WTC11 (cell line): ENCODE measurements around the gene COL4A2. TPM values are rescaled to one million over a fixed set of nuclear protein-coding genes. Genes with fewer than 3 reads are reported as not detected.

ENCODE experiments used
- ATAC-seq: fragments of 200-7000 bp; cut with Tn5 transposase; 2 replicates; pipeline ENCODE4 v1.10.0; 2021; ENCODE audit warnings: mild to moderate bottlenecking, moderate library complexity
- CTCF ChIA-PET: fragments of 300-600 bp; sonication (Branson Sonifier 250); formaldehyde crosslinking; loops from one replicate; lab custom pipeline; 2021; ENCODE audit warnings: antibody characterized with exemption; lab: Charles Lee
- POLR2A ChIA-PET: fragments of 350-600 bp; sonication (Branson Sonifier 250); formaldehyde crosslinking; loops from one replicate; lab custom pipeline; 2021; ENCODE audit warnings: antibody characterized with exemption; lab: Charles Lee
- DNase-seq: peaks from one replicate; pipeline ENCODE4 v3.0.0; 2021; ENCODE audit warnings: low spot score
- H3K27ac Mint-ChIP-seq: 2 replicates; pipeline ENCODE4 v1.8.0; 2021; ENCODE audit warnings: mixed read lengths
- H3K27me3 Mint-ChIP-seq: 2 replicates; pipeline ENCODE4 v1.8.0; 2021; ENCODE audit warnings: low read depth, mild to moderate bottlenecking, moderate library complexity, mixed read lengths
- H3K36me3 Mint-ChIP-seq: 2 replicates; pipeline ENCODE4 v1.8.0; 2021; ENCODE audit warnings: mixed read lengths
- H3K4me1 Mint-ChIP-seq: 2 replicates; pipeline ENCODE4 v1.8.0; 2022; ENCODE audit warnings: mixed read lengths
- H3K4me3 Mint-ChIP-seq: 2 replicates; pipeline ENCODE4 v1.8.0; 2021; ENCODE audit warnings: mild to moderate bottlenecking, moderate library complexity, mixed read lengths
- H3K9me3 Mint-ChIP-seq: 2 replicates; pipeline ENCODE4 v1.8.0; 2021; ENCODE audit warnings: mixed read lengths
- CREM ChIP-seq: sonication (generic); formaldehyde crosslinking; IDR thresholded peaks from 2 replicates; pipeline ENCODE4 v1.8.1; 2022; ENCODE audit warnings: mild to moderate bottlenecking, missing genetic modification reagents, moderate library complexity
- ESRRA ChIP-seq: sonication (generic); formaldehyde crosslinking; IDR thresholded peaks from 2 replicates; pipeline ENCODE4 v1.8.1; 2022; ENCODE audit warnings: mild to moderate bottlenecking, missing genetic modification reagents, borderline replicate concordance
- FOXJ3 ChIP-seq: sonication (generic); formaldehyde crosslinking; IDR thresholded peaks from 2 replicates; pipeline ENCODE4 v1.9.0; 2021; ENCODE audit warnings: missing genetic modification reagents, mild to moderate bottlenecking, borderline replicate concordance
- FOXP1 ChIP-seq: sonication (generic); formaldehyde crosslinking; IDR thresholded peaks from 2 replicates; pipeline ENCODE4 v1.8.0; 2022; ENCODE audit warnings: missing genetic modification reagents, mild to moderate bottlenecking, moderate library complexity, borderline replicate concordance
- GRHL2 ChIP-seq: fragments of 250-450 bp; sonication (Bioruptor Pico); IDR thresholded peaks from 2 replicates; pipeline ENCODE4 v1.8.0; 2022; ENCODE audit warnings: mild to moderate bottlenecking, moderate library complexity; ENCODE audit not compliant: insufficient replicate concordance, severe bottlenecking
- NFYB ChIP-seq: sonication (generic); formaldehyde crosslinking; conservative IDR thresholded peaks from 2 replicates; pipeline ENCODE4 v1.8.0; 2022; ENCODE audit warnings: low read depth, missing genetic modification reagents
- NR3C1 ChIP-seq: sonication (generic); formaldehyde crosslinking; conservative IDR thresholded peaks from 2 replicates; pipeline ENCODE4 v1.8.1; 2023; ENCODE audit warnings: low read depth, mild to moderate bottlenecking, missing genetic modification reagents
- SOX15 ChIP-seq: fragments of 250-450 bp; sonication (Bioruptor Pico); IDR thresholded peaks from 2 replicates; pipeline ENCODE4 v1.9.0; 2021; ENCODE audit warnings: mild to moderate bottlenecking
- TEAD4 ChIP-seq: sonication (generic); formaldehyde crosslinking; IDR thresholded peaks from 2 replicates; pipeline ENCODE4 v1.8.0; 2022; ENCODE audit warnings: mild to moderate bottlenecking, missing genetic modification reagents
- ZNF232 ChIP-seq: sonication (generic); formaldehyde crosslinking; IDR thresholded peaks from 2 replicates; pipeline ENCODE4 v1.8.0; 2022; ENCODE audit warnings: mild to moderate bottlenecking, missing genetic modification reagents
- ZNF263 ChIP-seq: sonication (generic); formaldehyde crosslinking; IDR thresholded peaks from 2 replicates; pipeline ENCODE4 v1.8.1; 2022; ENCODE audit warnings: low read depth, mild to moderate bottlenecking, moderate library complexity, missing genetic modification reagents
- total RNA-seq: library from RNA; stranded (reverse); gene quantifications from 3 replicates; pipeline ENCODE4 v1.2.3, GENCODE V29; 2021
- TF ChIP-seq, protein P1 (sequence below): sonication (generic); formaldehyde crosslinking; IDR thresholded peaks from 2 replicates; pipeline ENCODE4 v1.8.1; 2022; ENCODE audit warnings: mild to moderate bottlenecking, moderate library complexity, missing genetic modification reagents
- TF ChIP-seq, protein P2 (sequence below): sonication (generic); formaldehyde crosslinking; IDR thresholded peaks from 2 replicates; pipeline ENCODE4 v1.8.0; 2023; ENCODE audit warnings: missing genetic modification reagents
- TF ChIP-seq, protein P3 (sequence below): fragments of 250-450 bp; sonication (Bioruptor Pico); IDR thresholded peaks from 2 replicates; pipeline ENCODE4 v1.9.0; 2021; ENCODE audit warnings: mild to moderate bottlenecking
- TF ChIP-seq, protein P4 (sequence below): sonication (generic); formaldehyde crosslinking; IDR thresholded peaks from 2 replicates; pipeline ENCODE4 v1.8.1; 2023; ENCODE audit warnings: mild to moderate bottlenecking, missing genetic modification reagents, moderate library complexity
- TF ChIP-seq, protein P5 (sequence below): sonication (generic); formaldehyde crosslinking; IDR thresholded peaks from 2 replicates; pipeline ENCODE4 v1.8.1; 2023; ENCODE audit warnings: mild to moderate bottlenecking, missing genetic modification reagents, moderate library complexity
- TF ChIP-seq, protein P6 (sequence below): sonication (generic); formaldehyde crosslinking; IDR thresholded peaks from 2 replicates; pipeline ENCODE4 v1.8.1; 2023; ENCODE audit warnings: mild to moderate bottlenecking, missing genetic modification reagents
- TF ChIP-seq, protein P7 (sequence below): sonication (generic); formaldehyde crosslinking; IDR thresholded peaks from 2 replicates; pipeline ENCODE4 v1.8.0; 2022; ENCODE audit warnings: mild to moderate bottlenecking, missing genetic modification reagents
- TF ChIP-seq, protein P8 (sequence below): sonication (generic); formaldehyde crosslinking; IDR thresholded peaks from 2 replicates; pipeline ENCODE4 v1.8.1; 2022; ENCODE audit warnings: low read depth, mild to moderate bottlenecking, moderate library complexity, missing genetic modification reagents, borderline replicate concordance
- TF ChIP-seq, protein P9 (sequence below): fragments of 200-600 bp; IDR thresholded peaks from 2 replicates; pipeline ENCODE4 v1.8.0; 2022; ENCODE audit warnings: antibody characterized with exemption

Gene COL4A2
- total RNA-seq, 1 experiment from 2014 or later = 109 TPM

DNA sequence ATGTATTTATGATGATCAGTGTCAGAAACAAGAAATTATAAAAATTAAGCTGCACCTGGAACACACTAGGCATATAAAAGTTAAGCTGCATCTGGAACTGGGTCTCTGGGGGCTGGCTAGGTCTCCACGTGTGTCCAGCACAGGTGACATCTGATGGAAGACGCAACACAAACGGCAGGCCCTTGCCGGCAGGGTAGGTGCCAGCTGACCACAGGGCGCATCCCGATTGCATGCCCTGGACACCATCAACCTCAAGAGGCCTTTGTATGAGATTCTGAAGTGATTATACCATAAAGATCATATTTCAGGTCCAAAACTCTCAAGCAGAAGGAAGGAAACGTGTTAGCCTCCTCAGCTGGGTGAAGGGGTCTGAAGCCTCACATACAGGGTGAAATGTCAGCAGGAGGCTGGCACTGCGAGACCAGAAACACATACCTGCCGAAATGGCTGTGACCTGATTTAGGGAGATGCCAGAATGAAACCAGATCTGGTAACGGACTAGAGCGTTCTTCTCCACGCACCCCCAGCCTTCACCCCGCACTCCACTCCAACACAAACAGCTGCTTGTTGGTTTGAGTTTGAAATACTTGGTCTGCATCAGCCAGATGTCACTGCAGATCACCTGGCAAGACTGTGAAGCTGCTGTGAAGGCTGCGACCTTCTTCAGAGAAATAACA lies 37.4 kb upstream of the COL4A2 start (continued):
- TF ChIP-seq, protein P1, sequence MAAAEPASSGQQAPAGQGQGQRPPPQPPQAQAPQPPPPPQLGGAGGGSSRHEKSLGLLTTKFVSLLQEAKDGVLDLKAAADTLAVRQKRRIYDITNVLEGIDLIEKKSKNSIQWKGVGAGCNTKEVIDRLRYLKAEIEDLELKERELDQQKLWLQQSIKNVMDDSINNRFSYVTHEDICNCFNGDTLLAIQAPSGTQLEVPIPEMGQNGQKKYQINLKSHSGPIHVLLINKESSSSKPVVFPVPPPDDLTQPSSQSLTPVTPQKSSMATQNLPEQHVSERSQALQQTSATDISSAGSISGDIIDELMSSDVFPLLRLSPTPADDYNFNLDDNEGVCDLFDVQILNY (CRISPR knock-in tag) = no peak
- TF ChIP-seq, protein P2, sequence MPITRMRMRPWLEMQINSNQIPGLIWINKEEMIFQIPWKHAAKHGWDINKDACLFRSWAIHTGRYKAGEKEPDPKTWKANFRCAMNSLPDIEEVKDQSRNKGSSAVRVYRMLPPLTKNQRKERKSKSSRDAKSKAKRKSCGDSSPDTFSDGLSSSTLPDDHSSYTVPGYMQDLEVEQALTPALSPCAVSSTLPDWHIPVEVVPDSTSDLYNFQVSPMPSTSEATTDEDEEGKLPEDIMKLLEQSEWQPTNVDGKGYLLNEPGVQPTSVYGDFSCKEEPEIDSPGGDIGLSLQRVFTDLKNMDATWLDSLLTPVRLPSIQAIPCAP (CRISPR knock-in tag) = no peak

DNA sequence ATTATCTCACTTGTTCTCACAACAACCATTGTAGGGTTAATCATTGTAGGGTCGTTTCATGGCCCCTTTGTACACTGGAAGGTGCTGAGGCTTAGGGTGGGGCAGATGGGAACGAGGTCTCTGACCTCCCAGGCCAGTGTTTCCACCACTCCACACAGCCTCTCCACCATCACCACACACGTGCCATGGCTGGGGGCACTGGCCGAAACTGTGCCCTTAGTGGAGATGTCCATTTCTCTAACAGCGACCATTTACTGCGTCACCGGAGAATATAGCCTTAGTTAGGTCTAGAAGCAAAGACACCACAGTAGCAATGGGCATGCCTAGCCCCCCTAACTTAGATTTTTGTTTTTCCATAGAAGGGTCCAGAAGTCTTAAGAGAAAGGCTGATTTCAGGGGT lies 36.6 kb upstream of the COL4A2 start:
- Mint-ChIP-seq H3K27me3 (no peaks in the 10 kb centered on the region), H3K4me1 (peaks cover 36% of the 10 kb centered on the region), H3K36me3 (no peaks in the 10 kb centered on the region), H3K9me3 (no peaks in the 10 kb centered on the region), H3K4me3 (no peak overlapping the region), H3K27ac (no peak overlapping the region)
- DNase-seq (no peak), ATAC-seq (no peak)
- TF ChIP-seq TEAD4 (CRISPR knock-in tag) (no peak), NFYB (CRISPR knock-in tag) (no peak), ZNF263 (CRISPR knock-in tag) (no peak), CREM (CRISPR knock-in tag) (no peak), FOXP1 (CRISPR knock-in tag) (no peak), ZNF232 (CRISPR knock-in tag) (no peak), SOX15 (CRISPR knock-in tag) (no peak), FOXJ3 (CRISPR knock-in tag) (no peak), GRHL2 (CRISPR knock-in tag) (no peak), NR3C1 (no peak), ESRRA (no peak)
- TF ChIP-seq, protein P3, sequence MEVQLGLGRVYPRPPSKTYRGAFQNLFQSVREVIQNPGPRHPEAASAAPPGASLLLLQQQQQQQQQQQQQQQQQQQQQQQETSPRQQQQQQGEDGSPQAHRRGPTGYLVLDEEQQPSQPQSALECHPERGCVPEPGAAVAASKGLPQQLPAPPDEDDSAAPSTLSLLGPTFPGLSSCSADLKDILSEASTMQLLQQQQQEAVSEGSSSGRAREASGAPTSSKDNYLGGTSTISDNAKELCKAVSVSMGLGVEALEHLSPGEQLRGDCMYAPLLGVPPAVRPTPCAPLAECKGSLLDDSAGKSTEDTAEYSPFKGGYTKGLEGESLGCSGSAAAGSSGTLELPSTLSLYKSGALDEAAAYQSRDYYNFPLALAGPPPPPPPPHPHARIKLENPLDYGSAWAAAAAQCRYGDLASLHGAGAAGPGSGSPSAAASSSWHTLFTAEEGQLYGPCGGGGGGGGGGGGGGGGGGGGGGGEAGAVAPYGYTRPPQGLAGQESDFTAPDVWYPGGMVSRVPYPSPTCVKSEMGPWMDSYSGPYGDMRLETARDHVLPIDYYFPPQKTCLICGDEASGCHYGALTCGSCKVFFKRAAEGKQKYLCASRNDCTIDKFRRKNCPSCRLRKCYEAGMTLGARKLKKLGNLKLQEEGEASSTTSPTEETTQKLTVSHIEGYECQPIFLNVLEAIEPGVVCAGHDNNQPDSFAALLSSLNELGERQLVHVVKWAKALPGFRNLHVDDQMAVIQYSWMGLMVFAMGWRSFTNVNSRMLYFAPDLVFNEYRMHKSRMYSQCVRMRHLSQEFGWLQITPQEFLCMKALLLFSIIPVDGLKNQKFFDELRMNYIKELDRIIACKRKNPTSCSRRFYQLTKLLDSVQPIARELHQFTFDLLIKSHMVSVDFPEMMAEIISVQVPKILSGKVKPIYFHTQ (CRISPR knock-in tag) = no peak
- TF ChIP-seq, protein P4, sequence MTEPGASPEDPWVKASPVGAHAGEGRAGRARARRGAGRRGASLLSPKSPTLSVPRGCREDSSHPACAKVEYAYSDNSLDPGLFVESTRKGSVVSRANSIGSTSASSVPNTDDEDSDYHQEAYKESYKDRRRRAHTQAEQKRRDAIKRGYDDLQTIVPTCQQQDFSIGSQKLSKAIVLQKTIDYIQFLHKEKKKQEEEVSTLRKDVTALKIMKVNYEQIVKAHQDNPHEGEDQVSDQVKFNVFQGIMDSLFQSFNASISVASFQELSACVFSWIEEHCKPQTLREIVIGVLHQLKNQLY (CRISPR knock-in tag) = no peak
- TF ChIP-seq, protein P5, sequence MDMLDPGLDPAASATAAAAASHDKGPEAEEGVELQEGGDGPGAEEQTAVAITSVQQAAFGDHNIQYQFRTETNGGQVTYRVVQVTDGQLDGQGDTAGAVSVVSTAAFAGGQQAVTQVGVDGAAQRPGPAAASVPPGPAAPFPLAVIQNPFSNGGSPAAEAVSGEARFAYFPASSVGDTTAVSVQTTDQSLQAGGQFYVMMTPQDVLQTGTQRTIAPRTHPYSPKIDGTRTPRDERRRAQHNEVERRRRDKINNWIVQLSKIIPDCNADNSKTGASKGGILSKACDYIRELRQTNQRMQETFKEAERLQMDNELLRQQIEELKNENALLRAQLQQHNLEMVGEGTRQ (CRISPR knock-in tag) = no peak
- TF ChIP-seq, protein P6, sequence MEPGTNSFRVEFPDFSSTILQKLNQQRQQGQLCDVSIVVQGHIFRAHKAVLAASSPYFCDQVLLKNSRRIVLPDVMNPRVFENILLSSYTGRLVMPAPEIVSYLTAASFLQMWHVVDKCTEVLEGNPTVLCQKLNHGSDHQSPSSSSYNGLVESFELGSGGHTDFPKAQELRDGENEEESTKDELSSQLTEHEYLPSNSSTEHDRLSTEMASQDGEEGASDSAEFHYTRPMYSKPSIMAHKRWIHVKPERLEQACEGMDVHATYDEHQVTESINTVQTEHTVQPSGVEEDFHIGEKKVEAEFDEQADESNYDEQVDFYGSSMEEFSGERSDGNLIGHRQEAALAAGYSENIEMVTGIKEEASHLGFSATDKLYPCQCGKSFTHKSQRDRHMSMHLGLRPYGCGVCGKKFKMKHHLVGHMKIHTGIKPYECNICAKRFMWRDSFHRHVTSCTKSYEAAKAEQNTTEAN (CRISPR knock-in tag) = no peak
- TF ChIP-seq, protein P7, sequence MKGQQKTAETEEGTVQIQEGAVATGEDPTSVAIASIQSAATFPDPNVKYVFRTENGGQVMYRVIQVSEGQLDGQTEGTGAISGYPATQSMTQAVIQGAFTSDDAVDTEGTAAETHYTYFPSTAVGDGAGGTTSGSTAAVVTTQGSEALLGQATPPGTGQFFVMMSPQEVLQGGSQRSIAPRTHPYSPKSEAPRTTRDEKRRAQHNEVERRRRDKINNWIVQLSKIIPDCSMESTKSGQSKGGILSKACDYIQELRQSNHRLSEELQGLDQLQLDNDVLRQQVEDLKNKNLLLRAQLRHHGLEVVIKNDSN (CRISPR knock-in tag) = no peak
- TF ChIP-seq, protein P8, sequence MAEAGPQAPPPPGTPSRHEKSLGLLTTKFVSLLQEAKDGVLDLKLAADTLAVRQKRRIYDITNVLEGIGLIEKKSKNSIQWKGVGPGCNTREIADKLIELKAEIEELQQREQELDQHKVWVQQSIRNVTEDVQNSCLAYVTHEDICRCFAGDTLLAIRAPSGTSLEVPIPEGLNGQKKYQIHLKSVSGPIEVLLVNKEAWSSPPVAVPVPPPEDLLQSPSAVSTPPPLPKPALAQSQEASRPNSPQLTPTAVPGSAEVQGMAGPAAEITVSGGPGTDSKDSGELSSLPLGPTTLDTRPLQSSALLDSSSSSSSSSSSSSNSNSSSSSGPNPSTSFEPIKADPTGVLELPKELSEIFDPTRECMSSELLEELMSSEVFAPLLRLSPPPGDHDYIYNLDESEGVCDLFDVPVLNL (CRISPR knock-in tag) = no peak
- TF ChIP-seq, protein P9, sequence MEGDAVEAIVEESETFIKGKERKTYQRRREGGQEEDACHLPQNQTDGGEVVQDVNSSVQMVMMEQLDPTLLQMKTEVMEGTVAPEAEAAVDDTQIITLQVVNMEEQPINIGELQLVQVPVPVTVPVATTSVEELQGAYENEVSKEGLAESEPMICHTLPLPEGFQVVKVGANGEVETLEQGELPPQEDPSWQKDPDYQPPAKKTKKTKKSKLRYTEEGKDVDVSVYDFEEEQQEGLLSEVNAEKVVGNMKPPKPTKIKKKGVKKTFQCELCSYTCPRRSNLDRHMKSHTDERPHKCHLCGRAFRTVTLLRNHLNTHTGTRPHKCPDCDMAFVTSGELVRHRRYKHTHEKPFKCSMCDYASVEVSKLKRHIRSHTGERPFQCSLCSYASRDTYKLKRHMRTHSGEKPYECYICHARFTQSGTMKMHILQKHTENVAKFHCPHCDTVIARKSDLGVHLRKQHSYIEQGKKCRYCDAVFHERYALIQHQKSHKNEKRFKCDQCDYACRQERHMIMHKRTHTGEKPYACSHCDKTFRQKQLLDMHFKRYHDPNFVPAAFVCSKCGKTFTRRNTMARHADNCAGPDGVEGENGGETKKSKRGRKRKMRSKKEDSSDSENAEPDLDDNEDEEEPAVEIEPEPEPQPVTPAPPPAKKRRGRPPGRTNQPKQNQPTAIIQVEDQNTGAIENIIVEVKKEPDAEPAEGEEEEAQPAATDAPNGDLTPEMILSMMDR = no peak
- ChIA-PET POLR2A (no interaction called here), CTCF (interaction anchor here (1.5 kb wide), 1 partner anchor 23 kb away, joined by 3 read pairs; no protein-coding TSS in a partner anchor)
